GM18951 (cell line): Measurements from ENCODE around the gene SLC31A2.
"Not testable (repeated sequence)": the region's sequence is repeated elsewhere in the genome, so short reads cannot be mapped to it uniquely, and the experiment has no call there.

Experiments
- POLR2A ChIP-seq: IDR thresholded peaks from 4 replicates; pipeline ENCODE4 v1.6.1; 2011; ENCODE audit warnings: mild to moderate bottlenecking; ENCODE audit not compliant: insufficient read length, insufficient read depth; ENCODE audit errors: extremely low read depth
- in situ Hi-C: fragments of 300-500 bp; cut with MboI; formaldehyde crosslinking; loops from one replicate; pipeline ENCODE4 v1.12.0; 2022; ENCODE audit warnings: low sequenced_read_pairs, mixed read lengths, inconsistent platforms; ENCODE audit not compliant: unreplicated experiment

SLC31A2 gene, protein sequence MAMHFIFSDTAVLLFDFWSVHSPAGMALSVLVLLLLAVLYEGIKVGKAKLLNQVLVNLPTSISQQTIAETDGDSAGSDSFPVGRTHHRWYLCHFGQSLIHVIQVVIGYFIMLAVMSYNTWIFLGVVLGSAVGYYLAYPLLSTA

DNA sequence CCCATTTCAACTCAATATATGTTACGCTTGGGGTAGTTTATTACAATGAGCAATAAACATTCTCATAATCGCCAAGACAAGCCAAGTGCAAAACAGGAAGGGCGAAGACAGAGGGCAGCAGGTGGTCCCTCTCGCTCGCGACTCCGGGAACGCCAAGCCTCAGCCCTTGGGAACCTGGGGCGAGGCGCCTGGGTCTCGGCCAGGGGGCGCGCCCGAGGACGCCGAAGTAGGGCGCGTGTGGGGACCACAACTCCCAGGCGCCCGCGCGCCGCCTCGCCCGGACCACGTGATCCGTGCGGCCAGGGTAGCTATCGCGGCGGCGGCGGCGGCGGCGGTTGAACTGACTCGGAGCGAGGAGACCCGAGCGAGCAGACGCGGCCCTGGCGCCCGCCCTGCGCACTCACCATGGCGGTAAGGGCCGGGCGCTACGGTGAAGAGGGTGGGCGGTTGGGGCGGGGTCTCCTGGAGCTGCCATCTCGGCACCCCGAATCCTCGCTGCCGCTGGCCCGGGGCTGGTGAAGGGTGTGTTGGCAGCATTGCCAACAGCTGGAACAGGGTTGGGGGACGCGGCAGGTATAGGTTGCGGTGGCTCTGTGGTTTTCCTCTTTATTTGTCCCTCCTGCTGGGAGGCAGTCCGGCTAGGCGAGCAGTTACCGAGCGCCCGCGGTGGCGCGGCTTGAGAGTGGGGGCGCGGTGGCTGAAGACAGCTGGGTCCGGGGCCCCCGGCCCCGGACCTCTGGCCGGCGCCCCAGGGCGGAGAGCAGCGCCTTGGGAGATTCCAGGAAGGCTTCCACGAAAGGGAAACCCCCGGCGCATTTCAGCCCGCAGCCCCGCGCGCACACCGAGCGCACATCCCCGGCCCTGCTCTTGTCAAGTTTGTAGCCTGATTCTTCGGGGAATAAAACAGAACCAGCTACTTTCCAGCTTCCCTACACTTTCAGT lies at the start of gene SLC31A2:
SLC31A2 (plus strand) TSS at position 338 of the 942 bp plus-strand sequence; CDS start at position 406, 68 bp downstream.
- in situ Hi-C loops, result no loop called here
- TF ChIP-seq POLR2A, result peak; percentile 49

DNA sequence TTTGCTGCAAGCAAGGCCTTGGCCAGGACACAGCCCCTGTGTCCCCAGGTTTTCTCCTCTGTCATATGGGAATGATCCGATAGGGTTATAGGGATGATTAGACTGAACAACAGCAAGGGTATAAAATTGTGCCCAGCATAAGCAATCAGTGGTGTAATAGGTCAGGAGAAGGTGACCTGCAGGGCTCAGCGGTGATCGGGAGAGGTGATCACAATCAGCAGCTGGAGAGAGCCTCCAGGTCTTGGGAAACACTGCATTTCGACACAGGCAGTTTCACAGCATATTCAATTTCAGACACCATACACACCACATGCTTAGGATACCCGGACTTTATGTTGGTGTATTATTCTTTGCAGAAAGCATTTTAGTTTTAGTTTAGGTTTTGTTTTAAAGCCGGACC lies 45.5 kb upstream of the SLC31A2 start:
- in situ Hi-C loops, result not testable (repeated sequence)

DNA sequence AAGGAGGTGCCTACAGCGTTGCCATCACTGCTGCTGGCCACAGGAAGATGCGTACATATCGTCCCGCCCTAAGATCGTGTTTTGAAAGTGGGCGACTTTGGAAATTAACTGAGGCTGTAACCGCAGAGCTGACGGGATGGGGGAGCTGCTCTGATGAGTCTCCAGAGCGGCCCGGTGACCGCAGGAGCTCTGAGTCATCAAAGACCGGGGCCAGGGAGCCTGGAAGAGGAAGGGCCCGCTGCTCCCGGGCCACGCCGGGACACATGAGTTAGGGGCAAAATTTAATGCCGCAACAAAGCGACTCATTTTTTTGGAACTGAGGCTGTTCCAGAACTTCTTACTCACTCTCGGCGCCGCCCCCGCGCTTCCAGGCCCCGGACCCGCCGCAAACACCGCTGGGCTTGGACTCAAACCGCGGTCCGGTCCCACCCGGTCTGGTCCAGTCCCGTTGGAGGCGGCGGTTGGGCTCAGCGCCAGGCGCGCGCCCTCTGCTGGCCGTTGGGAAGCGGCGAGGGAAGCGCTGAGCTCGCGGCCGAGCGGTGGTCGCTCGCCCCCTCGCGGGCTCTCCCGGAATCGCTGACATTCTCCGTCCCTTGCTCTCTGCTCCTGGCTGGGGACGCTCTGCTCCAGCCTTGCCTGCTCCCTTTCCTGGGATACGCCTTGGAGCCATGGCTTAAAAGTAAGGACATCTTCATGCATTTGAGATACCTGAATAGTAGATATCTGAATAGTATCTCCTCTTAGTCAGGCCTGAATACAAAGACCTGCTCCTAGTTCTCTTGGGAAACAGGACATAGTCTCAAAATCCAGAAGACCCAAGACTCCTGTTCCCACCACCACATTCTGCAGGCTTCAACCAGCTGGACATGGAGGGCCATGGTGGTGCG lies 39.5 kb upstream of the SLC31A2 start:
- in situ Hi-C loops, result not testable (repeated sequence)

DNA sequence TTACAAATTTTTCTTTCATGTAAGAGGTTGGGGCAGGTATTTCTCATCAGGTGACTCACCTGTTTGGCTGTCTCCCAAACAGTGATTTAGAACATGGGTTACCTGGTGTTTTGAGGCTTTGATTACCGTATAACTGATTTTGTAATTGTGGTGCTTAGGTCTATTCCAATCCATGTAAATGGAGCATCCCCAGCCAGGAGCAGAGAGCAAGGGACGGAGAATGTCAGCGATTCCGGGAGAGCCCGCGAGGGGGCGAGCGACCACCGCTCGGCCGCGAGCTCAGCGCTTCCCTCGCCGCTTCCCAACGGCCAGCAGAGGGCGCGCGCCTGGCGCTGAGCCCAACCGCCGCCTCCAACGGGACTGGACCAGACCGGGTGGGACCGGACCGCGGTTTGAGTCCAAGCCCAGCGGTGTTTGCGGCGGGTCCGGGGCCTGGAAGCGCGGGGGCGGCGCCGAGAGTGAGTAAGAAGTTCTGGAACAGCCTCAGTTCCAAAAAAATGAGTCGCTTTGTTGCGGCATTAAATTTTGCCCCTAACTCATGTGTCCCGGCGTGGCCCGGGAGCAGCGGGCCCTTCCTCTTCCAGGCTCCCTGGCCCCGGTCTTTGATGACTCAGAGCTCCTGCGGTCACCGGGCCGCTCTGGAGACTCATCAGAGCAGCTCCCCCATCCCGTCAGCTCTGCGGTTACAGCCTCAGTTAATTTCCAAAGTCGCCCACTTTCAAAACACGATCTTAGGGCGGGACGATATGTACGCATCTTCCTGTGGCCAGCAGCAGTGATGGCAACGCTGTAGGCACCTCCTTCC lies 37.9 kb upstream of the SLC31A2 start:
- in situ Hi-C loops, result not testable (repeated sequence)

DNA sequence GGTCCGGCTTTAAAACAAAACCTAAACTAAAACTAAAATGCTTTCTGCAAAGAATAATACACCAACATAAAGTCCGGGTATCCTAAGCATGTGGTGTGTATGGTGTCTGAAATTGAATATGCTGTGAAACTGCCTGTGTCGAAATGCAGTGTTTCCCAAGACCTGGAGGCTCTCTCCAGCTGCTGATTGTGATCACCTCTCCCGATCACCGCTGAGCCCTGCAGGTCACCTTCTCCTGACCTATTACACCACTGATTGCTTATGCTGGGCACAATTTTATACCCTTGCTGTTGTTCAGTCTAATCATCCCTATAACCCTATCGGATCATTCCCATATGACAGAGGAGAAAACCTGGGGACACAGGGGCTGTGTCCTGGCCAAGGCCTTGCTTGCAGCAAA lies 32.0 kb upstream of the SLC31A2 start:
- in situ Hi-C loops, result not testable (repeated sequence)

DNA sequence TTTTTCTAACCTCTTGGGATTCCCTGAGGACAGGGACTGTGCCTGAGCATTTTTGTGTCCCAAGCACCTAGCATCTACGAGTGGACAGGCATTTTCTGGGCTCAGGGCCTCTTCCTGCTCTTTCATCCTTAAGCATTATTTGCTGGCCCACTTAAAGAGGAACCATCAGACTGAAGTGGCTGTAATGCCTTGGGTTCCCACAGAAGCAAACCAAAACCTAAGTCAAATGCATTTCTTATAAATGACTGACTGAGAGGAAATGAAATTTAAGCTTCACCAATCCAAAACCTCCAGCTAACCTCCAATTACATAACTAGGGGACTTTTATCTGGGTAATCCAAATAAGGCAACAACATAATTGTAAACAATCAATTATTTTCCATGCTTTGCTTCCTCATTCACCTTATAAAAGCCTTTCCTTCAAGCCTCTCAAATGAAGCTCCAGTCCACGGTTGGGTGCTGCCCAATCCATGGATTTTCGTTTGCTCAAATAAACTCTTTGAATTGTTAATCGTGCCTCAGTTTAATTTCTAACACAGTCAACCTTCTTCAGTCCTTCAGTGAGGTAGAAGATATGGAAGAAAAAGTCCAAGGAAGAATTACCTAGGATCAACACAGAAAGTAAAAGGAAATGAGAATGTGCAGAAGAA lies 25.3 kb upstream of the SLC31A2 start:
- in situ Hi-C loops, result no loop called here
- no peak for TF ChIP-seq POLR2A

DNA sequence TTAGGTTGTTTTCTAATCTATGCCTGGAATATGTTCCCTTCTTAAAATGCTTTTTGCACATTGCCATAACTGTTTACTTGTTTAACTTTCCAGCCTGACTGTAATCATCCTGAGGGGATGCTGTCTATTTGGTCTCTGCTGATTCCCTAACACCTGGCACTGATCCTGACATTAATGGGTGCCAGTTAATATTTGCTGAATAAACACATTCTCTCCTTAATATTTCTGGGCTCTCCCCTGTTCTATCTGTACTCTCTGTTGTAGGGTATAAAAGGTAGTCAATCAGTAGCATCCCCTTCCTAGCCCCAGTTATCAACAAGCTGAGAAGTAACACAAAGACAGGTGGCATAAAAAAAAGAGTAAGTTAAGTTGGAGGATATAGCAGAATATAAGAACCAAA lies 21.3 kb upstream of the SLC31A2 start:
- in situ Hi-C loops, result no loop called here

DNA sequence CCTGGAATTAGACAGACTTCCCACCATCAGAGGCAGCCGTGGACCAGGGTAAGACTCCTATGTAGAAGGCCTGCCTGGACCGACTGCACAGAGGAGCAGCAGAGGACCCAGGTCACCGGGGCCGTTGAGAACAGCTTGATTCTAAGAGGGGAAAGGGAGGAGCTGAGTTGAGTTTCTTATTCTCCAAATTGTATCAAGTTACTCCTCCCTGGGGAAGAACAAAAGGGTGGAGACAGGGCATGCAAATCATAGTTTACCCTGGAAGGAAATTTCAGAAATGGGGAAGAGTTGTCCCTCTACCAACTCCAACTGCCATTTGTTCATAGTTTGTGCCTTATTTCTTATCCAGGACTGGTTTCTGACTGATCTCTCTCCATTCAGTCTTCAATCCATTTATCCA lies 20.9 kb upstream of the SLC31A2 start:
- TF ChIP-seq POLR2A, result no peak

More for the DNA sequence above, 21.3 kb upstream of the SLC31A2 start:
- no peak for TF ChIP-seq POLR2A

DNA sequence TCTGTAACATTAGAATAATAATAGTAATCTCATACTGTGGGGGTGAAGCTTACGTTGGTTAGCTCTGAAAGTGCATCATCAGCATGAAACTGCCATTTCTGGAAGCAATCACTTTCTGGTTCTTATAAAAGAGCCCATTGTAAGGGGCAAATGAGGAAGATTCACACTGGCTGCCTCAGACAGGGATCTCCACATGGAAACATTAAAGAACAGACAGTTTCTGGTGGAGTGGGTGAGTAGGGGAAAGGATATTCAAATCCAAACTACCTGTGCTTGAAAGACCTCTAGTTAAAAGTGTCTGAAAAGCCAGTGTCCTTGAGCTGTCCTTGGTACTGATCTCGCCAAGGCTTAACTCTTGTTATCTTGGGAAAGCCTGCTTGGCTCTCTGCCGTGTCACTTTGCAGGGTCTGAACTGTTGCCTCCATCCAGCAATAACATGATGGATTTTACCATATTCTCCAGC lies 19.1 kb upstream of the SLC31A2 start:
- no peak for TF ChIP-seq POLR2A
- in situ Hi-C loops, result no loop called here

More for the DNA sequence above, 20.9 kb upstream of the SLC31A2 start:
- in situ Hi-C loops, result no loop called here

DNA sequence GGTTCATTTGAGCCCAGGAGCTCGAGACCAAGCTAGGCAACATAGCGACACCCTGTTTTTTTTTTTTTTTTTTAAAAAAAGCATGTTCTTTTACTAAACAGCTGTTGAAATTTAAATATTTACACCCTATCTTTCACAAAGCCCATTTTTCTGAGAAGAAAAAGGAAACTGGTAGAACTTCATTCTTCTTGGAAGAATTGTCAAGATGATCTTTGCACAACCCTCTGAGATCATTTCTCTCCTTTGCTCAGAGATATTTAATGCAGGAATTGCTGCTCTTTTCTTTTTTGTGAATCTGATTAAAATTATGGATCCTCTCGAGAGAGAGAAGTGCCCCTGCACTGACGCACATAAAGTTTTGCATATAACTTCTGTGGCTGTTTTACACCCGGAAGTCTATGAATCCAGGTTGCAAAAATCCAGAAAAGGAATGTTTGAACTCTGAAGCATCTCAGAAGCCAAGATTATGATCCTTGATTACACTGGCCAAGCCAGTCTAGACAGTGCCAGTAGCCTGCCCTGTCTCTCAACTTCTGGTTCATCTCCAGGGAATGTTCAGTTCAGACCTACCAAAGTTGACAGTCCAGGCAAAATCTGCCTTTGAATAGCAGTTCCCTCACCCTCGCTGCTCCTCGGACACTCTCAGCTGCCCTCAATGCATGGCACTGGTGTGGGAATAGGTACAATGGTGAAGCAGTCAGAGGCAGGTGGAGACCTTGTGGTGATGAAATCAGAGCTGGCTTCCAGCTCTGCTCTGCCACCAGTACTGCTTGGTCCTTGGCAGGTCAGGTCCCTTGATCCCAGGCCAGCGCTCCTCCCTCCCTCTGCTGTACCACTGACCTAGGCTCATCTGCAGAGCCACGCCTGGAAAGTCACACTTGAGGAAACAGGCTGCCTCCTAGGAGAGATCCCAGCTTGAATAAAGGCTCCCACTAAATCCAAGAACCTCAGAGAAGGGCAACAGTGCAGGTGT lies 13.3 kb upstream of the SLC31A2 start:
- no peak for TF ChIP-seq POLR2A
- in situ Hi-C loops, result no loop called here

DNA sequence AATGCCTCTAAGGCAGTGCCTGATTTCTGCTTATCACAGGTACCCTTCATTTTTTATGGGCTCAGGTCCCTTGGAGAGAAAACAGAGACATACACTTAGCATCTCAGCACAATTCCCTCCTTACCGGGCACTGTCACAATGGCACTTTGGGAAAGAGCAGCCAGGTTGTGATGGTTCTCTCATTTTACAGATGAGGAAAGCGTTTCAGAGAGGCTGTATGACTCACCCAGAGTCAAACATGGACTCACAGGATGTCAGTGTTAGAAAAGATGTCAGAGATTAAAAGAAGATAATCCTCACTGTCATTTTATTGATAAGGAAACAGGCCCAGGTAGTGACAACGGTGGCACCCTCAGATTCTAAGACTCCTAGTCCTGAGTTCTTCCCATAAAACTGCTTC lies 12.0 kb upstream of the SLC31A2 start:
- in situ Hi-C loops, result no loop called here
- no peak for TF ChIP-seq POLR2A
